CD4-positive, alpha-beta T cell (primary cell): ENCODE data around the gene ENG. TPM values are rescaled to one million over a fixed set of nuclear protein-coding genes. Genes with fewer than 3 reads are reported as not detected.
"Not testable (repeated sequence)": the region's sequence is repeated elsewhere in the genome, so short reads cannot be mapped to it uniquely, and the experiment has no call there.

Source experiments
- ATAC-seq: fragments of 200-7000 bp; cut with Tn5 transposase; one replicate; pipeline ENCODE4 v1.10.0; 2022; ENCODE audit warnings: mild to moderate bottlenecking; ENCODE audit not compliant: poor library complexity
- CTCF ChIA-PET: fragments of 350-600 bp; sonication (Branson Sonifier 250); formaldehyde crosslinking; loops from one replicate; lab custom pipeline; 2021; ENCODE audit warnings: antibody characterized with exemption, inconsistent platforms; lab: Charles Lee
- POLR2A ChIA-PET: fragments of 350-600 bp; sonication (Branson Sonifier 250); formaldehyde crosslinking; loops from one replicate; lab custom pipeline; 2021; ENCODE audit warnings: antibody characterized with exemption, inconsistent platforms; lab: Charles Lee
- DNase-seq, 14 experiments: peaks; one replicate each; pipeline ENCODE4 v3.0.0-alpha.2; 2013 to 2020; ENCODE audit warnings: mixed read lengths in 2 of 14
- H3K27ac ChIP-seq, 2 donors: one replicate each; pipeline versions ENCODE4 v1.5.1 to v1.7.0; 2013; ENCODE audit warnings: low read length in 2 of 2, low read depth in 1 of 2, mild to moderate bottlenecking in 1 of 2
- H3K27me3 ChIP-seq, 2 experiments: 1 replicate in 1 of 2; 2 replicates in 1 of 2; pipeline versions ENCODE4 v1.6.1 to v1.7.0; 2013; ENCODE audit warnings: low read length in 2 of 2, control low read depth in 1 of 2, mild to moderate bottlenecking in 1 of 2, moderate library complexity in 1 of 2; ENCODE audit not compliant: insufficient read depth in 2 of 2, control insufficient read depth in 1 of 2
- H3K36me3 ChIP-seq: one replicate; pipeline ENCODE4 v1.6.1; 2013; ENCODE audit warnings: low read length, control low read depth; ENCODE audit not compliant: insufficient read depth
- H3K4me1 ChIP-seq: one replicate; pipeline ENCODE4 v1.6.1; 2013; ENCODE audit warnings: low read length, control low read depth; ENCODE audit not compliant: insufficient read depth
- H3K4me3 ChIP-seq: one replicate; pipeline ENCODE4 v1.5.1; 2013; ENCODE audit warnings: mild to moderate bottlenecking, low read length, moderate library complexity
- H3K9me3 ChIP-seq, 2 experiments: 1 replicate in 1 of 2; 2 replicates in 1 of 2; pipeline versions ENCODE4 v1.6.1 to v1.7.0; 2013; ENCODE audit warnings: low read length in 2 of 2, mild to moderate bottlenecking in 2 of 2, control low read depth in 1 of 2, moderate library complexity in 1 of 2; ENCODE audit not compliant: control insufficient read depth in 1 of 2, insufficient read depth in 1 of 2
- H3K27ac Mint-ChIP-seq: one replicate; pipeline ENCODE4 v1.8.0; 2020; ENCODE audit warnings: mixed read lengths
- H3K27me3 Mint-ChIP-seq: one replicate; pipeline ENCODE4 v1.8.0; 2021; ENCODE audit warnings: mixed read lengths
- H3K36me3 Mint-ChIP-seq: one replicate; pipeline ENCODE4 v1.8.0; 2021; ENCODE audit warnings: low read depth, mixed read lengths
- H3K4me1 Mint-ChIP-seq: one replicate; pipeline ENCODE4 v1.8.0; 2021; ENCODE audit warnings: low read depth, mixed read lengths
- H3K4me3 Mint-ChIP-seq: one replicate; pipeline ENCODE4 v1.8.0; 2020; ENCODE audit warnings: mild to moderate bottlenecking, mixed read lengths
- H3K9me3 Mint-ChIP-seq: one replicate; pipeline ENCODE4 v1.8.0; 2020; ENCODE audit warnings: mixed read lengths
- intact Hi-C, 2 experiments: fragments of 100-400 bp; cut with DNase I in 1 of 2; cut with micrococcal nuclease in 1 of 2; formaldehyde crosslinking; loops; one replicate each; pipeline versions ENCODE4 v1.15.1 to v1.9.0; 2023 to 2025; cut with DNase I, micrococcal nuclease
- total RNA-seq, 174 experiments: library from RNA in 2 of 174; stranded (reverse) in 2 of 174; gene quantifications; one replicate each; pipeline ENCODE4 v1.2.3 and lab custom pipeline; 2021 to 2026
- TF ChIP-seq, protein P1 (sequence below): fragments of 200-600 bp; IDR thresholded peaks from one replicate; pipeline ENCODE4 v1.8.0; 2022; ENCODE audit warnings: antibody characterized with exemption, mild to moderate bottlenecking

Gene ENG
- total RNA-seq, 2 experiments from 2014 or later, result 2.5 to 2.6 TPM

DNA sequence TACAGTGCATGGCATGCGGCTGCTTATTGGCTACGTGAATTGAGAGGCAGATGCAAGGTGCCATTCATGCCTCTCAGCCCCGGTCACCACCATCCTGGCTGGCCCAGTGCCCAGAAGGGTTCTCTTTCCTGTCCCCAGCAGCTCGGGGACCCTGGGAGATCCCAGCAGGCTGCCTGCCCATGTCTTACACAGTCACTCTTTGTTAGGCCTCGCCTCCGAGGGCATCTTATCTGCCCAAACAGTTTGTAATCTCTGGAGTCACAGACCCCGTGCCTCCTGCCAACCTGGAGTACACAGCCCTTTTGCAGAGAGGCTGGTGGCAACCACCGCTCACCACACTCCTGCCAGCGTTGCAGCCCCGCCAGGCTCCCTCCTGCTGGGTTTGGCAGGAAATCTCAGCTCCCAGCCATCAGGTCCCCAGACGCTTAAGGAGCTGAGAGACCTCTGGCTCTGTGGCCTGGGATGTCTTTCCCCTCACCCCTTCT, 30.0 kb upstream of the ENG start:
- Mint-ChIP-seq H3K4me1 (peaks cover 5% of the 10 kb centered on the region), H3K27me3 (no peaks in the 10 kb centered on the region), H3K36me3 (peaks cover 60% of the 10 kb centered on the region), H3K9me3 (no peaks in the 10 kb centered on the region), H3K4me3 (no peak overlapping the region), H3K27ac (peak overlapping the region; percentile 44)
- no peaks in the 10 kb centered on the region for H3K9me3 ChIP-seq
- peaks cover 43% of the 10 kb centered on the region for H3K36me3 ChIP-seq
- no peak overlapping the region for H3K27ac ChIP-seq
- ATAC-seq, result no peak
- peaks cover 6% of the 10 kb centered on the region for H3K4me1 ChIP-seq
- no peaks in the 10 kb centered on the region for H3K27me3 ChIP-seq
- CTCF ChIA-PET, result interaction anchor here (0.7 kb wide), 1 partner anchor 26 kb away, joined by 3 read pairs; no protein-coding TSS in a partner anchor
- TF ChIP-seq, protein P1, sequence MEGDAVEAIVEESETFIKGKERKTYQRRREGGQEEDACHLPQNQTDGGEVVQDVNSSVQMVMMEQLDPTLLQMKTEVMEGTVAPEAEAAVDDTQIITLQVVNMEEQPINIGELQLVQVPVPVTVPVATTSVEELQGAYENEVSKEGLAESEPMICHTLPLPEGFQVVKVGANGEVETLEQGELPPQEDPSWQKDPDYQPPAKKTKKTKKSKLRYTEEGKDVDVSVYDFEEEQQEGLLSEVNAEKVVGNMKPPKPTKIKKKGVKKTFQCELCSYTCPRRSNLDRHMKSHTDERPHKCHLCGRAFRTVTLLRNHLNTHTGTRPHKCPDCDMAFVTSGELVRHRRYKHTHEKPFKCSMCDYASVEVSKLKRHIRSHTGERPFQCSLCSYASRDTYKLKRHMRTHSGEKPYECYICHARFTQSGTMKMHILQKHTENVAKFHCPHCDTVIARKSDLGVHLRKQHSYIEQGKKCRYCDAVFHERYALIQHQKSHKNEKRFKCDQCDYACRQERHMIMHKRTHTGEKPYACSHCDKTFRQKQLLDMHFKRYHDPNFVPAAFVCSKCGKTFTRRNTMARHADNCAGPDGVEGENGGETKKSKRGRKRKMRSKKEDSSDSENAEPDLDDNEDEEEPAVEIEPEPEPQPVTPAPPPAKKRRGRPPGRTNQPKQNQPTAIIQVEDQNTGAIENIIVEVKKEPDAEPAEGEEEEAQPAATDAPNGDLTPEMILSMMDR, result no peak
- DNase-seq, result no peak
- intact Hi-C loops, result loop anchor here in 1 of 2 experiments (5.0 kb wide), 1 partner anchor 33 kb away; the partner anchor contains the start of gene ST6GALNAC4
- no peak overlapping the region for H3K4me3 ChIP-seq
- POLR2A ChIA-PET, result interaction anchor here (1.0 to 1.8 kb wide), 4 partner anchors 13 to 32 kb away, joined by 3 to 6 read pairs (median 4); partner anchors contain the start of gene ST6GALNAC4

DNA sequence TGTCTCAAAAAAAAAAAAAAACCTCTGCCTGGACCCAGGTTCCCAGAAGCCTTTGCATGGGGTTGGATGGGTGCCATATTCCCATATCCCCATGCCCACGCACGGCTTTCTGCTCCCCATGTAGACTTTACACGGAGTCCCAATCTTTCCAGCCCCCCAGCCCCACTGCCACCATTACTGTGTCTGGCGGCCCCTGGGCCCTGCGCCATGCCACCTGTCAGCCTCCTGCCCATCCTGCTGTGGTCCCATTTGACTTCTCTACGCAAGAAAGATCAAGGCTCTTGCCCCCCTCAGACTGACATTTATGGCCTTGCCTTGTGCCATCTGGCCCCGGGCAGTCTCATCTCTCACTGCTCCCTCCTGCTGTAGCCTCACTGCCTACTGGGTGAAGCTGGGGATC, 29.5 kb upstream of the ENG start:
- H3K4me1 ChIP-seq, result peaks cover 6% of the 10 kb centered on the region
- peaks cover 5% of the 10 kb centered on the region for H3K4me1 Mint-ChIP-seq
- H3K9me3 Mint-ChIP-seq, result no peaks in the 10 kb centered on the region
- H3K36me3 ChIP-seq, result peaks cover 43% of the 10 kb centered on the region
- intact Hi-C loops, result loop anchor here in 1 of 2 experiments (5.0 kb wide), 1 partner anchor 33 kb away; the partner anchor contains the start of gene ST6GALNAC4
- no peak for ATAC-seq
- no peak for DNase-seq
- H3K27me3 Mint-ChIP-seq, result no peaks in the 10 kb centered on the region
- no peak overlapping the region for H3K4me3 ChIP-seq
- ChIA-PET POLR2A (interaction anchor here (1.4 kb wide), 1 partner anchor 22 kb away, joined by 3 read pairs; no protein-coding TSS in a partner anchor), CTCF (no interaction called here)
- no peak overlapping the region for H3K4me3 Mint-ChIP-seq
- no peak overlapping the region for H3K27ac ChIP-seq
- H3K36me3 Mint-ChIP-seq, result peaks cover 59% of the 10 kb centered on the region
- TF ChIP-seq, protein P1, result no peak
- H3K27me3 ChIP-seq, result no peaks in the 10 kb centered on the region
- H3K27ac Mint-ChIP-seq, result peak overlapping the region; percentile 44
- no peaks in the 10 kb centered on the region for H3K9me3 ChIP-seq

DNA sequence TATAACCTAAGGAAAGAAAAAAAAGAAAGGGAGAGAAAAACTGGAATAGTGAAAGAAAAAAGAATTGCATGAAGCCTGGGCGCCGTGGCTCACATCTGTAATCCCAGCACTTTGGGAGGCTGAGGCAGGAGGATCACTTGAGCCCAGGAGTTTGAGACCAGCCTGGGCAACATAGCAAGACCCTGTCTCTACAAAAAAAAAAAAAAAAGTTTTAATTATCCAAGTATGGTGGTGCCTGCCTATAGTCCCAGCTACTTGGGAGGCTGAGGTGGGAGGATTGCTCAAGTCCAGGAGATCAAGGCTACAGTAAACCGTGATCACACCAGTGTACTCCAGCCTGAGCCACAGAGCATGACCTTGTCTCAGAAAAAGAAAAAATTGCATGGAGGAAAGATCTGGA, 27.3 kb upstream of the ENG start:
- not testable (repeated sequence) for H3K4me1 Mint-ChIP-seq, H3K9me3 ChIP-seq, H3K9me3 Mint-ChIP-seq, DNase-seq, H3K4me3 ChIP-seq, H3K27me3 Mint-ChIP-seq, H3K27me3 ChIP-seq, H3K27ac ChIP-seq, H3K4me3 Mint-ChIP-seq, ATAC-seq, H3K27ac Mint-ChIP-seq
- H3K36me3 Mint-ChIP-seq, result peaks cover 48% of the 10 kb centered on the region
- ChIA-PET POLR2A (interaction anchor here (0.6 to 1.5 kb wide), 6 partner anchors 8 to 96 kb away, joined by 3 to 5 read pairs (median 4); partner anchors contain the start of genes CDK9 and ST6GALNAC6), CTCF (interaction anchor here (1.4 to 2.3 kb wide), 3 partner anchors 12 to 147 kb away, joined by 4 to 11 read pairs (median 9); partner anchors contain the start of gene TOR2A)
- Histone ChIP-seq H3K4me1 (peaks cover 15% of the 10 kb centered on the region), H3K36me3 (peaks cover 29% of the 10 kb centered on the region)
- intact Hi-C loops, result loop anchor here in 1 of 2 experiments (5.0 kb wide), 1 partner anchor 36 kb away; the partner anchor contains the start of gene ST6GALNAC4
